Activated naive CD8-positive, alpha-beta T cell treated with anti-CD3 and anti-CD28 coated beads, Interleukin-2, amount 50 U/mL, for 16 hours (primary cell): ENCODE results near the gene ZDHHC6.
"Not testable (repeated sequence)": the region's sequence is repeated elsewhere in the genome, so short reads cannot be mapped to it uniquely, and the experiment has no call there.

Experiments
- DNase-seq: peaks from one replicate; pipeline ENCODE4 v3.0.0-alpha.2; 2020; ENCODE audit warnings: low read depth, low spot score

The ZDHHC6 gene

DNA sequence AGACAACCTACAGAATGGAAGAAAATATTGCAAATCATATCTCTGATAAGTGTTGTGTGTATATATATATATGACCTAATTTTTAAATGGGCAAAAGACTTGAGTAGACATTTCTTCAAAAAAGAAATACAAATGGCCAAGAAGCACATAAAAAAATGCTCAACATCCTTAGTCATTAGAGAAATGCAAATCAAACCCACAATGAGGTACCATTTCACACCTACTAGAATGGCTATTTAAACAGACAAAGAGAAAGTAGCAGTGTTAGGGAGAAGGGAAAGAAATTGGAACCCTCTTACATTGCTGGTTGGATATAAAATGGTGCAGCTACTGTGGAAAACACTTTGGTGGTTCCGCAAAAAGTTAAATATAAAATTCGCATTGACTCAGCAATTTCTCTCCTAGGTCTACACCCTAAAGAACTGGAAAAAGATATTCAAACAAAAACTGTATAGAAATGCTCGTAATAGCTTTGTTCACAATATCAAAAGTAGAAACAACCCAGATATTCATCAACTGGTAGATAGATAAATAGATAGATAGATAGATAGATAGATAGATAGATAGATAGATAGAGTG, 56.5 kb downstream of the ZDHHC6 start:
- DNase-seq, result no peak

DNA sequence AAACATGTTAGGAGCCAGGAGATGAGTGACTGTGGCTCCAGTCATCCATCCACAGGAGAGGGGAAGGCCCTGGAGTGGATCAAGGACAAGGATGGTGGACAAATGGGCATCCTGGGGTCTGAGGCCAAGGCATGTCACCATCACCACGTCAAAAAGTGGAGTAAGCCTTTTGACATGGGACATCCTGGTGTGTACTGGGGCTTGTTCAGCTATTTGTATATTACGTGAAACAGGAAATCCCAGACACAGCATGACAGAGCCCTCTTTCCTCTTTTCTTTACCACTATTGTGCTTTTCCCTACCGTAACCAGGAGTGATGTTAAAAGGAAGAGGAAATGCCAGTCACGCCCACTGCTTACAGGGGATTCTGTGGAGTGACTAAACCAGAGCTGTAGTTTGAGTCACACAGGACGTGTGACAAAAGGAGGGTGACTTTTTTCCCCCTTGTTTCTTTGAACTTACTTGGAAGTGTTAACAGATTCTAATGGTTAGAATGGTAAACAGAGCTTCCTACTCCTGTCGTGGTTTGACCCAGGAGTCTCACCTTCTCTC, 57.4 kb downstream of the ZDHHC6 start:
- DNase-seq, result peak; percentile 19

DNA sequence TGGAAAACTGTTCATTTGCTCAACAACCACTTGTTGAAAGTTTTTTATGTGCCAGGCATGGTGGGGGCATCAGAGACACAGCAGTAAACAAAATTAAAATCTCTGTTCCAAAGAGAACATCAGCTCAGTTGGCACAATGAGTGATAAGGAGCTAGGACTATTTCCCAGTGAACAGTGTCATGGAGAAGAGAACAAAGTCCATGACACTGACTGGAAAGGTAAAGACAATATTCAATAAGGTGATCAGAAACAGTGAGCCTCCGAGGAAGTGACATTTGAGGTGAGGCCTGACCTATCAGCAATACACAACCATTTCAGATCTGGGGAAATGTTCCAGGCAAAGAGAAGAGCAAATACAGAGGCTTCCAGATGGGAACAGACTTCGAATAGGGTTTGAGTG, 58.2 kb downstream of the ZDHHC6 start:
- DNase-seq, result no peak

DNA sequence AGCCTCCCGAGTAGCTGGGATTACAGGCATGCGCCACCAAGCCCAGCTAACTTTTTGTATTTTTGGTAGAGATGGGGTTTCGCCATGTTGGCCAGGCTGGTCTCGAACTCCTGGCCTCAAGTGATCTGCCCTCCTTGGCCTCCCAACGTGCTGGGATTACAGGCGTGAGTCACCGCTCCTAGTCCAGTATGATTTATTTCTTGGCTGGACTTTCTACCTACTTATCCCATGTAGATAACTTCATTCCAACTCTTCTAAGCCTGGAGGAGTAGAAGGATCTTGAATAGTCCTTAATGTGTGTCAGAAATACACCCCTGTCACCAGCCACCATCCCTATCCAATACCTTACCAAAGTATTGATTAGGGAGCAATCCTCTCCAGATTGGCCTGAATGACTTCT, 58.7 kb downstream of the ZDHHC6 start:
- not testable (repeated sequence) for DNase-seq

DNA sequence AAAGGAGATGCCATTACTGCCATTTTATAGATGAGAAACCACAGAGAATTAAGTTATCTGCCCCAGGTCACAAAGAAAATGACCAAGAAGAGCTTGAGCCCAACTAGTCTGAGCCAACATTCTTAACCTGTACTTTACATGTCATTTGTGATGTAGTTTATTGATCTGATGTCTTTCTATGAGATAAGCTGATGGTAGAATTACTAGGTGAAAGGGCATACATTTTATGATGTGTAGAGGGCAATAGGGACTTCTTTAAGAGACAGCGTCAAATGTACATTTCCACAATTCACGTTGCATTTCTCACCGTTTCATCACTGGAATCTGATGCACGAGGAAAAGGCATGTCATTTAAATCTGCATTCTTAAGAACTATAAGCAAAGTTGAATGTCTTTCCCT, 61.5 kb downstream of the ZDHHC6 start:
- DNase-seq, result no peak

DNA sequence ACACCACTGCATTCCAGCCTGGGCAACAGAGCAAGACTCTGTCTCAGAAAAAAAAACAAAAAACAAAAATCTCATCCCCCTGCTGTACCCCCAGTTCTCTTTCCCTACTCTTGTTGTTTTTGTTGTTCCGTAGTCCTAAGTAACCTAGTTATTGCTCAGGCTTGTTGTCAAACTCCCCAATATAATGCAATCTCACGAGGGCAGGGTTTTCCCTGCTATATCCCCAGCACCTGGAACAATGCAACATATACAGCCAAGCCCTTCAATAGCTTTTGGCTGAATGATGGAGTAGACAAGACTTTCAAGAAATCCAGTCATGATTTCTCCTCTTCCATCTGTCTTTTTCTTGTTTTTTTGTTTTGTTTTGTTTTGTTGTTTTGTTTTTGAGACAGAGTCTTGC, 62.6 kb downstream of the ZDHHC6 start:
- DNase-seq, result no peak

DNA sequence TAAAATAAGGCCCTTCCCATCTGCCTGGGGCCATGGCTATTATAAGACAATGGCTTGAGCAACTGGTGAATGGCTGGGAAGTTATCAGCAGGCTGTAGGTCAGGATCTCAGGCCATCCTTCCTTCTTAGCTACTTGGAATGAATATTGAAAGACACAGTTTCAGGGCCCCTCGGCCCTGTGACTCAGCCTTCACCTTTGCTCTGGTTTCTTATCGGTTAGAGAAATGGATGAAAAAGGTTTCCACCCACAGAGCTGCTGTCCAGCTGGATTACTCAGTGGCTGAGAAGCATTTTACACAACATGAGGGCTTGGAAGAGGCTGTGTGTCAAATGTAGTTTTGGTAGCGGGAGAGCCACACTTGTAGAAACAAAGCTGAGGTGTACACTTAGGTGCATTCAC, 63.4 kb downstream of the ZDHHC6 start:
- no peak for DNase-seq

DNA sequence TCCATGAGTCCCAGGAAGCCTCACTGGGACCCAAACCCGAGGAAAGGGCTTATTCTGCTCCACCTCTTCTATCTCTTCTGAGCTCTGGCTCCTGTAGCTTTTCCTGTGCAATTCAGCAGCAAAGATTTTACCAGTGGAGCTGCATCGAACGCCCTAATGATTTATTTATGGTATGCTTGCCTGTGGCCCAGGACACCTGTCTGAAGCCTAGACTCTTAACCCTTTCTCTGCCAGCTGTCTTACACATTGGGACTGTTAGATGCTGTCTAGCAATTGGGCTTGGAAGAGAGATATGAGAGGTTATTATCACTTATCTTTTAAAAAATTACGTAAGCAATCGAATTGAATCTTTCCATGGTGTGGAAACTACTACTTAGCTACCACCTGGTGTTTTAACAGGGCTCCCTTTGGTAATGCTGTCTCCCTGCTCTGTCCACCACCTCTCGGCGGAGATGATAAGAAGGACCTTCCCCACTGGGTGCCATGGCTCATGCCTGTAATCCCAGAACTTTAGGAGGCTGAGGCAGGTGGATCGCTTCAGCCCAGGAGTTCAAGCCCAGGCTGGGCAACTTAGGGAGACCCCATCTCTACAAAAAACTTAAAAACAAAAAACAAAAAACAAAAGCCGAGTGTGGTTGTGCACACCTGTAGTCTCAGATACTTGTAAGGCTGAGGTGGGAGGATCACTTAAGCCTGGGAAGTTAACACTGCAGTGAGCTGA, 64.0 kb downstream of the ZDHHC6 start:
- DNase-seq, result no peak
